Hair follicular keratinocyte (primary cell): ENCODE measurements around the gene BORCS5. TPM values are rescaled to one million over a fixed set of nuclear protein-coding genes. Genes with fewer than 3 reads are reported as not detected.

Source experiments
- total RNA-seq: library from RNA; depleted of rRNA; stranded (reverse); fragments of >200 nt; gene quantifications from 2 replicates; pipeline ENCODE4 v1.2.3, GENCODE V29; 2015

The BORCS5 gene
- 13.5 and 16.3 TPM in 2 replicates for total RNA-seq

DNA sequence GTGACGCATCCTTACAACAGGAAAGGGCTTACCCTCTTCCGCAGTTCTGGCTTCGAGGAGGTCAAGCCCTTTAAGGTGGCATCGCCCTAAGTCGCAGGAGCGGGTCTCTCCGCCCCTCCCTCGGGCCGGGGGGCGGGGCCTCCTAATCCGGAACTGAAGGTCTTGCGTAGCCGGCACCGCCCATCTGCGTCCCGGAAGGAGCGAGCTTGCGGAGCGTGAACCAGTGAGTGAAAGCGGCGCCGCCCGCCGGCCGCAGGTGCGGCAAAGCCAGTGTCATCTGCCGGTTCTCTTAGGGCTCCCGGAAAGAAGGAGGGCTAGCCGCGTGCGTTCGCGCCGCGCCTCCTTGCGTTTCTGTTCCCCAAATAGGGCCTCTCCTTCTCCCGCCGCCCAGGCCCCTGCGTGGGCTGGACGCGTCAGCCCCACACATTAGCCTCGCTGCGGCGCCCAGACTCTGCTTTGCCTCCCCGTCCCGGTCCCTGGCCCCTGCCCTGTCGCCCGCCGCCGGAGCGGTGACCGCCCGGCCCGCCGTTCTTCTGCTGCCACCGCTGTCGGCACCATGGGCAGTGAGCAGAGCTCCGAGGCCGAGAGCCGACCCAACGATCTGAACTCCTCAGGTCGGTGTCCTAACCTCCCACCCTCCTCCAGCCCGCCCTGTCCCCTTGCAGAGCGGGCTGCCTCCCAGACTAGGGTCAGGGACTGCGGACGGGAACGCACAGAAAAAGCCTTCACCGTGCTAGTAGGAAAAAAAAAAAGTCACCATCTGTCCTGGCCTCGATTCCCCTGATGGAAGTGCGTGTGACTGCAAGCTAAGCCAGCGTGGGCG is at the start of gene BORCS5:
Gene BORCS5, plus strand, starts transcription at position 183 of the 823 bp plus-strand sequence. Its CDS starts 374 bp downstream, at position 557.

DNA sequence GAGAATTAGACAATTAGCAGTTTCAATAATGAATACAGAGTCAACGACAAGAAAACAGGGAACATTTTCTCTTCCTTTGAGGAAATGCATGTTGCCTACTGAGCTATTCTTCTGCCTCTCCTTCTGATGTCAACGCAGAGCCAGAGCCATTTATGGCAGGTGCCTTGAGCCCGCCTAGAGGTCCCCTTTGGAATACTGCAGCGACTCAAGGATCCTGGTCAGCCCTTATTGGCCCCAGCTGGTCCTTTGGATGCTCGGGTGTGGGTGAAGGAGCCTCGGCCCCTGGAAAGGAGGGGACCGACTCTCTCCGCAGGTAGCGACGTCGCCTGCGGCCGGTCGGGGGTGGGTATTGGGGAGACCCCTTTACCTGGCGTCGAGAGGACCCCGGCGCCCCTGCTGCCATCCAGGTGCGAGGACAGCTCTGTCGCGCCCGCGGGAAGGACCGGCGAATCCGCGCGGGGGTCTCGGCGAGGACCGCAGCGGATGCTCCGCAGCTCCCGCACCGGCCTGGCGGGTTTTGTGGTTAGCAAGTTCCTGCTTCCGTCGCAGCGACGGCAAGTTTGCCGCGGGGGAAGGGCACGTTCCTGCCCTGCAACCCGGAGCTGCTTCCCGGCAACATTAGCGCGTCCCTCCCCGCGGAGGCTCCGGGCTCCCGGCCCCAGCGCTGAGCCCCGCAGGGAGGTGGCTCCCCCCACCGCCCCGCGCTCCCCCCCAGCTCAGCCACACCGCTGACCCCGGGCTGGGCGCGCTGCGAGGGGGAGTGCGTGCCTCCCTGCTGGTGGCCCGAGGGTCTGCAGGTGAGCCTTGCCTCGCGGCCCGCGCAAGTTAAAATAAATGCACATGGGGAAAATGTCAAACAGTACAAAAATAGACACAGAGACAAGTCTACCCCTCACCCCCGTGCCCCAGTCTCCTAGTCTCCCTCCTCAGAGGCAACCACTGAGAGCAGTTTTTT is 6.9 kb upstream of the BORCS5 start, which contains the start of gene MANSC1:
Gene MANSC1, minus strand, starts transcription at position 532 of the 955 bp plus-strand sequence. CDS start 6,928 bp downstream, outside the sequence.

Other genes with a start within 250 kb of the BORCS5 start
- 7.4 TPM in 2 replicates for gene LRP6, start 90.0 kb upstream of the BORCS5 start, total RNA-seq
- gene MANSC1, start 6.8 kb upstream of the BORCS5 start, total RNA-seq = 4.6 and 5.2 TPM in 2 replicates
- 13.2 and 25.7 TPM in 2 replicates for gene DUSP16, start 205.8 kb downstream of the BORCS5 start, total RNA-seq